ENCODE measurements around the gene SHROOM3.

The SHROOM3 gene

DNA sequence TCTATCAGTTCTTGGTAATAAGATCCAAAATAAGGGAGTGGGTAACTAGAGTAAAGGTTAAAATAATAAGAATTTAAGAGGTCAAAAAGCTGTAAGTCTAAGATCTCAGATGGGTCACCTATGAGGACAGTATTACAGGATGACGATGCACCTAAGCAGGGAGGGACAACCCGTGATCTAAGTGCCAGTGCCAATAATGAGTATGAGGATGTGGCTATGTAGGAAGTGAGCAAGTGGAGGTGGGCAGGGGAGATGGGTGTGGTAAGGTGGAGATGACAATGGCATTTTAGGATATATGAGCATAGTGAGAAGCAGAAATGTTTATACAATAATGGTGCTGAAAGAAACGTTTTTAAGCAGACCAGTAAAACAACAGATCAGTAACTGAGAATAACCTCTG lies 33.4 kb upstream of the SHROOM3 start:
- TF ChIP-seq TAF1 (IDR thresholded peaks at IDR 0.05; ENCODE audit: low read depth) (no peak), TCF12 (IDR thresholded peaks at IDR 0.05; ENCODE audit: low read depth) (no peak), EGR1 (IDR thresholded peaks at IDR 0.05) (no peak), ZBTB7A (IDR thresholded peaks at IDR 0.05; ENCODE audit: low read depth) (no peak)

DNA sequence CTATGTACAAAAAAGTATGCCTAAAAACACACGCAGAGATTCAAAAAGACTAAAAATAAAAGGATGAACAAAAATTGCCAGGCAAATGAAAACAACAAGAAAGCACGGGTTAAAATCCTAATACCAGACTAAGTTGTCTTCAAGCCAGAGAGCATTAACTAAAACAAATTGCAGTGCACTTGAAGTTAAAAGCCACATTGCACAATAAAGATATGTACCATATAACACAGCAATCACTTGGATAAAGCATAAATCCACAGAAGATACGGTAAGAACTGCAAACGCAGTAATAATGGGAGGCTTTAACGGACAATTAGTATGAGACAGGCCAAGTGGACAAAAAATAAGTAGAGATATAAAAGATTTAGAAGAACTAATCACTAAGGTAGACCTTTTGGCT lies 28.9 kb upstream of the SHROOM3 start:
- TF ChIP-seq, protein P1, sequence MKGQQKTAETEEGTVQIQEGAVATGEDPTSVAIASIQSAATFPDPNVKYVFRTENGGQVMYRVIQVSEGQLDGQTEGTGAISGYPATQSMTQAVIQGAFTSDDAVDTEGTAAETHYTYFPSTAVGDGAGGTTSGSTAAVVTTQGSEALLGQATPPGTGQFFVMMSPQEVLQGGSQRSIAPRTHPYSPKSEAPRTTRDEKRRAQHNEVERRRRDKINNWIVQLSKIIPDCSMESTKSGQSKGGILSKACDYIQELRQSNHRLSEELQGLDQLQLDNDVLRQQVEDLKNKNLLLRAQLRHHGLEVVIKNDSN (IDR thresholded peaks at IDR 0.05), result no peak
- TF ChIP-seq TCF12 (IDR thresholded peaks at IDR 0.05; ENCODE audit: low read depth), result no peak
- TF ChIP-seq, protein P2, sequence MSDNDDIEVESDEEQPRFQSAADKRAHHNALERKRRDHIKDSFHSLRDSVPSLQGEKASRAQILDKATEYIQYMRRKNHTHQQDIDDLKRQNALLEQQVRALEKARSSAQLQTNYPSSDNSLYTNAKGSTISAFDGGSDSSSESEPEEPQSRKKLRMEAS (IDR thresholded peaks at IDR 0.05), result no peak

DNA sequence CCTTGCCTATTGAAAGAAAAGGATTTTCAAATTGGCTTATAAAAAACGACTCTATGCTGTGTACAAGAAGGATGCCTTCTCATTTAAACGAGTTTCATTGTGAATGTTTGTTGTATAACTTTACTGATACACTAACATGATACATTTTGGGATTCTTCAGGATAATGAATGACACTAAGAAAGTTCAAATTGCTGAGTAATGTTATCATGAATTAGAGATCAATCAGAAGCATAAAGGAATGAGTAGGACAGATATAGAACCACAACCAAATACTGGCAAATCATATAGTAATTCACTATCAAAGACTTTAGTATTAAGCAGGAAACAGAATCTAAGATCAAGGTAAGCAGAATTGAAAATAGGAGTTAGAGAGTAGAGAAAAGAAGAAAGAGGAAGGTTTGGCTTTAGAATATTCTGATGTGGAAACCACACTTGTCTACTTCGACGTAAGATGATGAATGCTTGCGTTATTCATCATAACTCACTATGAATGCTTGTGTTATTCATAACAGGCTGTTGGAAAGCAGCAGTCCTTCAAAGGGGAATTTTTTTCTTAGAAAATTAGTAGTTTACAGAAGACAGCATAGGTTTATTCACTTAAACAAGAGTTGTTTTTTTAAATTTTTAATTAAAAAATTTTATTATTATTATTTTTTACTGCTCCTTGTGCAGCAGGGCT lies 27.4 kb upstream of the SHROOM3 start:
- TF ChIP-seq EGR1 (IDR thresholded peaks at IDR 0.05), result no peak
- no peak for TF ChIP-seq EP300 (IDR thresholded peaks at IDR 0.05; ENCODE audit: borderline replicate concordance)
- no peak for TF ChIP-seq YY1 (IDR thresholded peaks at IDR 0.05; ENCODE audit: low read depth)
- no peak for TF ChIP-seq CEBPB (IDR thresholded peaks at IDR 0.05)
- TF ChIP-seq ZBTB7A (IDR thresholded peaks at IDR 0.05; ENCODE audit: low read depth), result no peak
- TF ChIP-seq RAD21 (IDR thresholded peaks at IDR 0.05; ENCODE audit: low read depth), result no peak
- no peak for TF ChIP-seq TCF12 (IDR thresholded peaks at IDR 0.05; ENCODE audit: low read depth)
- no peak for TF ChIP-seq CREB1 (IDR thresholded peaks at IDR 0.05; ENCODE audit: low read depth)
- TF ChIP-seq TEAD4 (IDR thresholded peaks at IDR 0.05), result no peak
- TF ChIP-seq, protein P1 (IDR thresholded peaks at IDR 0.05), result no peak
- TF ChIP-seq, protein P2 (IDR thresholded peaks at IDR 0.05), result no peak
- TF ChIP-seq, protein P3, sequence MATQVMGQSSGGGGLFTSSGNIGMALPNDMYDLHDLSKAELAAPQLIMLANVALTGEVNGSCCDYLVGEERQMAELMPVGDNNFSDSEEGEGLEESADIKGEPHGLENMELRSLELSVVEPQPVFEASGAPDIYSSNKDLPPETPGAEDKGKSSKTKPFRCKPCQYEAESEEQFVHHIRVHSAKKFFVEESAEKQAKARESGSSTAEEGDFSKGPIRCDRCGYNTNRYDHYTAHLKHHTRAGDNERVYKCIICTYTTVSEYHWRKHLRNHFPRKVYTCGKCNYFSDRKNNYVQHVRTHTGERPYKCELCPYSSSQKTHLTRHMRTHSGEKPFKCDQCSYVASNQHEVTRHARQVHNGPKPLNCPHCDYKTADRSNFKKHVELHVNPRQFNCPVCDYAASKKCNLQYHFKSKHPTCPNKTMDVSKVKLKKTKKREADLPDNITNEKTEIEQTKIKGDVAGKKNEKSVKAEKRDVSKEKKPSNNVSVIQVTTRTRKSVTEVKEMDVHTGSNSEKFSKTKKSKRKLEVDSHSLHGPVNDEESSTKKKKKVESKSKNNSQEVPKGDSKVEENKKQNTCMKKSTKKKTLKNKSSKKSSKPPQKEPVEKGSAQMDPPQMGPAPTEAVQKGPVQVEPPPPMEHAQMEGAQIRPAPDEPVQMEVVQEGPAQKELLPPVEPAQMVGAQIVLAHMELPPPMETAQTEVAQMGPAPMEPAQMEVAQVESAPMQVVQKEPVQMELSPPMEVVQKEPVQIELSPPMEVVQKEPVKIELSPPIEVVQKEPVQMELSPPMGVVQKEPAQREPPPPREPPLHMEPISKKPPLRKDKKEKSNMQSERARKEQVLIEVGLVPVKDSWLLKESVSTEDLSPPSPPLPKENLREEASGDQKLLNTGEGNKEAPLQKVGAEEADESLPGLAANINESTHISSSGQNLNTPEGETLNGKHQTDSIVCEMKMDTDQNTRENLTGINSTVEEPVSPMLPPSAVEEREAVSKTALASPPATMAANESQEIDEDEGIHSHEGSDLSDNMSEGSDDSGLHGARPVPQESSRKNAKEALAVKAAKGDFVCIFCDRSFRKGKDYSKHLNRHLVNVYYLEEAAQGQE (IDR thresholded peaks at IDR 0.05; ENCODE audit: low read depth), result no peak
- TF ChIP-seq FOXM1 (IDR thresholded peaks at IDR 0.05; ENCODE audit: borderline replicate concordance, low read depth), result no peak
- TF ChIP-seq NFIC (IDR thresholded peaks at IDR 0.05), result no peak

DNA sequence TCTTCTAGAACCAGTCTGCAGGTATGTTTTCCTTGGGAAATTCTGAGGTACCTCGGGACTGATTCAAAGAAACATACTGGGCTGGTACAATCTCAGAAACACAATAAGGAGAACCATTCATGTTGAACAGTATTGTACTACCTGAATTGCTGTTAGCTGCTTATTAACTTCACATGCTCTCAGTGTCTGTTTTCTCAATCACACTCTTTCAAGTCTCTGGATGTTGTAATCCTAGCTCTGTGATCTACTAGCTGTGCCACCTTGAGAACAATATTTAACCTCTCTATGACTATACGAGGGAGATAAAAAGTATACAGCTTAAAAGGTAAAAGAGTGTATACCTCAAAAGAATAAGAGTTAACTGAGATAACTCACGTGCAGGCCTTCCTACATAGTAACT lies 24.4 kb upstream of the SHROOM3 start:
- TF ChIP-seq CEBPB (IDR thresholded peaks at IDR 0.05), result no peak
- no peak for TF ChIP-seq YY1 (IDR thresholded peaks at IDR 0.05; ENCODE audit: low read depth)
- TF ChIP-seq, protein P2 (IDR thresholded peaks at IDR 0.05), result no peak
- no peak for TF ChIP-seq EP300 (IDR thresholded peaks at IDR 0.05; ENCODE audit: borderline replicate concordance)
- no peak for TF ChIP-seq CREB1 (IDR thresholded peaks at IDR 0.05; ENCODE audit: low read depth)
- TF ChIP-seq NFIC (IDR thresholded peaks at IDR 0.05), result no peak
- TF ChIP-seq TEAD4 (IDR thresholded peaks at IDR 0.05), result no peak
- no peak for TF ChIP-seq EGR1 (IDR thresholded peaks at IDR 0.05)
- TF ChIP-seq FOXM1 (IDR thresholded peaks at IDR 0.05; ENCODE audit: borderline replicate concordance, low read depth), result no peak
- TF ChIP-seq, protein P1 (IDR thresholded peaks at IDR 0.05), result no peak
- no peak for TF ChIP-seq RAD21 (IDR thresholded peaks at IDR 0.05; ENCODE audit: low read depth)
- TF ChIP-seq TAF1 (IDR thresholded peaks at IDR 0.05; ENCODE audit: low read depth), result no peak
- TF ChIP-seq TCF12 (IDR thresholded peaks at IDR 0.05; ENCODE audit: low read depth), result no peak
- TF ChIP-seq, protein P3 (IDR thresholded peaks at IDR 0.05; ENCODE audit: low read depth), result no peak
- TF ChIP-seq ZBTB7A (IDR thresholded peaks at IDR 0.05; ENCODE audit: low read depth), result no peak

DNA sequence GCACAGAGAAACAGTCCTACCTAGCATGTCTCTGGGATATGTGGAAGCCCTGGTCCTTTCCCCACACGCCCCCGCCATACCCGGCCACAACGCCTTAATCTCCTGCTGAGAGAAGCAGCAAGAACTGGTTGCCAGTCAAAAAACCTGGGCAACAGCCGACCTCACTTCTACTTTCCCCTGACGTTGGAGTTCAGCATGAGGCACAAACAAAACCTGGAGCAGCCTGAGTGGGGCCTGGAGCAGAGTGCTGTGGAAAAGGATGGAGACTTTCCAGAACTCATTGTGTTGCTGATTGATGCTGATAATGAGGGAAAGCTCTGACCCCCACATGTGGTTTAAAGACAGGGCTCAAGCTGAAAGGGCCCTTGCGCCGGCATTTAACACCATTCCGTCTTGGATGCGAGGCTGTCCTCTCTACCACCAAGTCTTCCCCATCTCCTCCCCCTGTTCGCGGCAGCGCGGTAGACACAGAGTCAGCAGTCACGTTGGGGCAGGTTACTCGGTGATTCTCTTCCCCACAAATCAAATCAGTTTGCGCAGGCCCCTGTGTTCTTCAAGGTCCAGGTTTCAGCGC lies 14.8 kb upstream of the SHROOM3 start:
- no peak for TF ChIP-seq EP300 (IDR thresholded peaks at IDR 0.05; ENCODE audit: borderline replicate concordance)
- TF ChIP-seq, protein P2 (IDR thresholded peaks at IDR 0.05), result no peak
- TF ChIP-seq NFIC (IDR thresholded peaks at IDR 0.05), result no peak
- TF ChIP-seq, protein P3 (IDR thresholded peaks at IDR 0.05; ENCODE audit: low read depth), result no peak
- TF ChIP-seq RAD21 (IDR thresholded peaks at IDR 0.05; ENCODE audit: low read depth), result no peak
- TF ChIP-seq FOXM1 (IDR thresholded peaks at IDR 0.05; ENCODE audit: borderline replicate concordance, low read depth), result no peak
- no peak for TF ChIP-seq CREB1 (IDR thresholded peaks at IDR 0.05; ENCODE audit: low read depth)
- no peak for TF ChIP-seq TEAD4 (IDR thresholded peaks at IDR 0.05)

All from Ishikawa (cell line).